ENCODE measurements around the gene GNAQ.

GRCh38 chr9:78001946-78002731 lies 29.5 kb downstream of the GNAQ start:
- no peak for TF ChIP-seq CTCF (IDR thresholded peaks at IDR 0.05)
- TF ChIP-seq POLR2A (IDR thresholded peaks at IDR 0.05), result no peak
- no peak for TF ChIP-seq EP300 (IDR thresholded peaks at IDR 0.05)
- TF ChIP-seq POLR2AphosphoS5 (IDR thresholded peaks at IDR 0.05), result no peak

Measured in upper lobe of left lung (tissue), 4 donors.